Measurements from ENCODE around the gene POMGNT1. TPM values are rescaled to one million over a fixed set of nuclear protein-coding genes. Genes with fewer than 3 reads are reported as not detected.

The POMGNT1 gene
- polyA plus RNA-seq, 3 donors = 10.3 to 16.7 (median 12.2) TPM

- 70% methylated on average over 3 of the region's 7 CpGs for WGBS (ENCODE audit: insufficient coverage)
- Histone ChIP-seq H3K4me1 (ENCODE audit: control insufficient read depth in 1 of 2, insufficient read depth in 2 of 2, low read length in 2 of 2) (peaks cover 5 to 9% of the 10 kb centered on the region in 2 donors), H3K27ac (ENCODE audit: low read depth in 1 of 2, low read length in 2 of 2) (no peak overlapping the region), H3K4me2 (replicated peaks; ENCODE audit: extremely low read depth, low read length, poor library complexity, severe bottlenecking) (no peak overlapping the region), H3K79me2 (ENCODE audit: insufficient read depth, low read length) (no peaks in the 10 kb centered on the region), H3K9ac (ENCODE audit: insufficient read depth, low read length, poor library complexity, severe bottlenecking) (no peak overlapping the region), H3K9me3 (replicated peaks in 1 of 2; ENCODE audit: control insufficient read depth in 1 of 2, insufficient read depth in 1 of 2, low read length in 2 of 2) (no peaks in the 10 kb centered on the region), H3K4me3 (replicated peaks in 1 of 3; ENCODE audit: low read depth in 2 of 3, low read length in 3 of 3) (no peak overlapping the region), H3K36me3 (replicated peaks in 1 of 2; ENCODE audit: control insufficient read depth in 1 of 2, insufficient read depth in 2 of 2, low read length in 2 of 2) (peaks cover 4 to 8% of the 10 kb centered on the region in 2 donors), H2AFZ (ENCODE audit: insufficient read depth, low read depth, low read length, poor library complexity, severe bottlenecking) (no peak overlapping the region), H4K20me1 (ENCODE audit: insufficient read depth, low read length) (no peaks in the 10 kb centered on the region), H3K27me3 (ENCODE audit: control insufficient read depth in 2 of 2, insufficient read depth in 2 of 2, low read length in 2 of 2) (no peaks in the 10 kb centered on the region)
- Mint-ChIP-seq H3K4me1 (peaks cover 16% of the 10 kb centered on the region), H3K36me3 (peaks cover 11 to 15% of the 10 kb centered on the region in 2 donors), H3K9me3 (no peaks in the 10 kb centered on the region), H3K4me3 (no peak overlapping the region), H3K27me3 (ENCODE audit: low read depth in 3 of 3) (peaks cover 0 to 3% (median 1%) of the 10 kb centered on the region in 3 donors), H3K27ac (peak overlapping the region in 3 of 7 donors; percentile 17 to 63 (median 33))
- intact Hi-C loops (cut with micrococcal nuclease) = no loop called here
- DNase-seq = no peak
- no peak for TF ChIP-seq CTCF (IDR thresholded peaks at IDR 0.05)
Measured at GRCh38 chr1:46184920-46185658, 13.1 kb downstream of the POMGNT1 start.

- H3K27ac ChIP-seq (ENCODE audit: low read depth in 1 of 2, low read length in 2 of 2) = no peak overlapping the region
- peaks cover under 1 to 2% of the 10 kb centered on the region in 2 donors for H3K36me3 ChIP-seq (replicated peaks in 1 of 2; ENCODE audit: control insufficient read depth in 1 of 2, insufficient read depth in 2 of 2, low read length in 2 of 2)
- no peaks in the 10 kb centered on the region for H4K20me1 ChIP-seq (ENCODE audit: insufficient read depth, low read length)
- no peaks in the 10 kb centered on the region for H3K27me3 ChIP-seq (ENCODE audit: control insufficient read depth in 2 of 2, insufficient read depth in 2 of 2, low read length in 2 of 2)
- H2AFZ ChIP-seq (ENCODE audit: insufficient read depth, low read depth, low read length, poor library complexity, severe bottlenecking) = peak overlapping the region; percentile 56
- Mint-ChIP-seq H3K9me3 (no peaks in the 10 kb centered on the region), H3K4me3 (no peak overlapping the region), H3K27ac (peak overlapping the region in 1 of 7 donors; percentile 38), H3K27me3 (ENCODE audit: low read depth in 3 of 3) (peaks cover 0 to 3% (median 1%) of the 10 kb centered on the region in 3 donors), H3K36me3 (peaks cover 3 to 7% of the 10 kb centered on the region in 2 donors), H3K4me1 (peaks cover 16% of the 10 kb centered on the region)
- peaks cover 5 to 13% of the 10 kb centered on the region in 2 donors for H3K4me1 ChIP-seq (ENCODE audit: control insufficient read depth in 1 of 2, insufficient read depth in 2 of 2, low read length in 2 of 2)
- peak overlapping the region; percentile 21 for H3K9ac ChIP-seq (ENCODE audit: insufficient read depth, low read length, poor library complexity, severe bottlenecking)
- H3K9me3 ChIP-seq (replicated peaks in 1 of 2; ENCODE audit: control insufficient read depth in 1 of 2, insufficient read depth in 1 of 2, low read length in 2 of 2) = no peaks in the 10 kb centered on the region
- peak in 2 of 3 donors; percentile 16 to 43 for DNase-seq
- H3K79me2 ChIP-seq (ENCODE audit: insufficient read depth, low read length) = no peaks in the 10 kb centered on the region
- no peak overlapping the region for H3K4me3 ChIP-seq (replicated peaks in 1 of 3; ENCODE audit: low read depth in 2 of 3, low read length in 3 of 3)
- no peak overlapping the region for H3K4me2 ChIP-seq (replicated peaks; ENCODE audit: extremely low read depth, low read length, poor library complexity, severe bottlenecking)
- 5% methylated on average over 9 of the region's 12 CpGs for WGBS (ENCODE audit: insufficient coverage)
- intact Hi-C loops (cut with micrococcal nuclease) = no loop called here
- TF ChIP-seq CTCF (IDR thresholded peaks at IDR 0.05) = no peak
Measured at GRCh38 chr1:46183926-46184557, 14.2 kb downstream of the POMGNT1 start.
